Mesenchymal stem cell (in vitro differentiated cells and primary cell): ENCODE data around the gene CTH.

Source experiments
- DNase-seq: peaks from one replicate; pipeline ENCODE4 v3.0.0-alpha.2; 2013
- H2AFZ ChIP-seq: one replicate; pipeline ENCODE4 v1.6.1; 2013; ENCODE audit warnings: low read depth, mild to moderate bottlenecking, control low read depth, inconsistent platforms, low read length, moderate library complexity
- H2AK5ac ChIP-seq: 2 replicates; pipeline ENCODE4 v1.6.1; 2013; ENCODE audit warnings: low read length, moderate library complexity, mild to moderate bottlenecking, inconsistent platforms; ENCODE audit not compliant: severe bottlenecking
- H2BK120ac ChIP-seq: one replicate; pipeline ENCODE4 v1.6.1; 2013; ENCODE audit warnings: low read depth, mild to moderate bottlenecking, inconsistent platforms, low read length, moderate library complexity
- H2BK12ac ChIP-seq, 2 experiments: one replicate each; pipeline ENCODE4 v1.6.1; 2013; ENCODE audit warnings: inconsistent platforms in 2 of 2, low read length in 2 of 2, mild to moderate bottlenecking in 2 of 2, moderate library complexity in 2 of 2, control low read depth in 1 of 2
- H2BK15ac ChIP-seq: one replicate; pipeline ENCODE4 v1.6.1; 2013; ENCODE audit warnings: mild to moderate bottlenecking, low read depth, inconsistent platforms; ENCODE audit not compliant: poor library complexity, severe bottlenecking
- H2BK5ac ChIP-seq: 2 replicates; pipeline ENCODE4 v1.6.1; 2013; ENCODE audit warnings: low read depth, mild to moderate bottlenecking, low read length, control low read depth, inconsistent platforms; ENCODE audit not compliant: poor library complexity, severe bottlenecking
- H3K14ac ChIP-seq, 2 experiments: one replicate each; pipeline ENCODE4 v1.6.1; 2013; ENCODE audit warnings: inconsistent platforms in 2 of 2, low read length in 2 of 2, control low read depth in 1 of 2, mild to moderate bottlenecking in 1 of 2, moderate library complexity in 1 of 2
- H3K18ac ChIP-seq, 2 experiments: one replicate each; pipeline ENCODE4 v1.6.1; 2013; ENCODE audit warnings: inconsistent platforms in 2 of 2, low read length in 2 of 2, control low read depth in 1 of 2, low read depth in 1 of 2, mild to moderate bottlenecking in 1 of 2
- H3K23ac ChIP-seq, 2 experiments: one replicate each; pipeline ENCODE4 v1.6.1; 2013; ENCODE audit warnings: inconsistent platforms in 2 of 2, low read length in 2 of 2, mild to moderate bottlenecking in 2 of 2, moderate library complexity in 2 of 2, control low read depth in 1 of 2
- H3K27ac ChIP-seq: 2 replicates; pipeline ENCODE4 v1.5.1; 2013; ENCODE audit warnings: mild to moderate bottlenecking, moderate library complexity, low read length, control low read depth, inconsistent platforms; ENCODE audit not compliant: poor library complexity, severe bottlenecking
- H3K27me3 ChIP-seq, 2 experiments: 2 replicates each; pipeline versions ENCODE4 v1.6.1 to v1.7.0; 2013; ENCODE audit warnings: low read length in 2 of 2, mild to moderate bottlenecking in 2 of 2, moderate library complexity in 2 of 2, control low read depth in 1 of 2, inconsistent platforms in 1 of 2; ENCODE audit not compliant: control insufficient read depth in 1 of 2, insufficient read depth in 1 of 2
- H3K36me3 ChIP-seq, 2 experiments: 2 replicates each; pipeline versions ENCODE4 v1.6.1 to v1.7.0; 2013; ENCODE audit warnings: low read length in 2 of 2, control low read depth in 1 of 2, inconsistent platforms in 1 of 2, low read depth in 1 of 2, mild to moderate bottlenecking in 1 of 2; ENCODE audit not compliant: insufficient read depth in 2 of 2, control insufficient read depth in 1 of 2
- H3K4ac ChIP-seq, 2 experiments: one replicate each; pipeline ENCODE4 v1.6.1; 2013; ENCODE audit warnings: inconsistent platforms in 2 of 2, low read length in 2 of 2, mild to moderate bottlenecking in 2 of 2, moderate library complexity in 2 of 2, control low read depth in 1 of 2, low read depth in 1 of 2
- H3K4me1 ChIP-seq: 2 replicates; pipeline ENCODE4 v1.6.1; 2013; ENCODE audit warnings: low read depth, low read length, control low read depth; ENCODE audit not compliant: control insufficient read depth, insufficient read depth
- H3K4me2 ChIP-seq: 2 replicates; pipeline ENCODE4 v1.6.1; 2013; ENCODE audit warnings: low read length, mild to moderate bottlenecking, inconsistent platforms; ENCODE audit not compliant: poor library complexity, severe bottlenecking
- H3K4me3 ChIP-seq, 2 experiments: 2 replicates each; pipeline versions ENCODE4 v1.5.1 to v1.7.0; 2013; ENCODE audit warnings: low read length in 2 of 2, mild to moderate bottlenecking in 2 of 2, control low read depth in 1 of 2, low read depth in 1 of 2; ENCODE audit not compliant: insufficient read depth in 1 of 2
- H3K79me1 ChIP-seq: replicated peaks from 2 replicates; pipeline ENCODE4 v1.6.1; 2013; ENCODE audit warnings: mild to moderate bottlenecking, control low read depth, low read length, inconsistent platforms; ENCODE audit not compliant: poor library complexity, severe bottlenecking
- H3K9ac ChIP-seq: 2 replicates; pipeline ENCODE4 v1.7.0; 2013; ENCODE audit warnings: mild to moderate bottlenecking, low read length, moderate library complexity
- H3K9me3 ChIP-seq: 2 replicates; pipeline ENCODE4 v1.7.0; 2013; ENCODE audit warnings: mild to moderate bottlenecking, low read length; ENCODE audit not compliant: control insufficient read depth
- H4K8ac ChIP-seq: one replicate; pipeline ENCODE4 v1.6.1; 2013; ENCODE audit warnings: inconsistent platforms, mild to moderate bottlenecking, low read length, moderate library complexity
- H4K91ac ChIP-seq: one replicate; pipeline ENCODE4 v1.6.1; 2013; ENCODE audit warnings: mild to moderate bottlenecking, low read length, inconsistent platforms
- WGBS: methylation state at CpG from one replicate; pipeline ENCODE4 v1.1.7; 2013; ENCODE audit warnings: mixed read lengths; 5-methylcytosine and 5-hydroxymethylcytosine counted together

CTH gene

GRCh38 chr1:70431317-70431716 lies 20.2 kb downstream of the CTH start:
- Histone ChIP-seq H3K4me1 (peaks cover 6% of the 10 kb centered on the region), H3K36me3 (peaks cover 3 to 20% of the 10 kb centered on the region in 2 experiments), H3K4ac (no peak overlapping the region), H2BK5ac (no peak overlapping the region), H2BK12ac (no peak overlapping the region), H3K9ac (no peak overlapping the region), H3K18ac (no peak overlapping the region), H2BK120ac (no peak overlapping the region), H3K27ac (no peak overlapping the region), H3K9me3 (no peaks in the 10 kb centered on the region), H3K4me2 (no peak overlapping the region), H2AK5ac (no peak overlapping the region), H2AFZ (no peak overlapping the region), H4K91ac (no peak overlapping the region), H4K8ac (no peak overlapping the region), H3K23ac (no peak overlapping the region), H3K27me3 (no peaks in the 10 kb centered on the region), H2BK15ac (no peak overlapping the region), H3K79me1 (no peaks in the 10 kb centered on the region), H3K4me3 (no peak overlapping the region), H3K14ac (no peak overlapping the region)
- no peak for DNase-seq
- WGBS = no CpG with 5 or more reads among the region's 2 CpGs

GRCh38 chr1:70431874-70432273 lies 20.8 kb downstream of the CTH start:
- Histone ChIP-seq H3K4me3 (no peak overlapping the region), H3K4me2 (no peak overlapping the region), H3K36me3 (peaks cover 3 to 20% of the 10 kb centered on the region in 2 experiments), H3K18ac (no peak overlapping the region), H2BK5ac (no peak overlapping the region), H2BK15ac (no peak overlapping the region), H3K9me3 (no peaks in the 10 kb centered on the region), H4K91ac (no peak overlapping the region), H4K8ac (no peak overlapping the region), H3K4me1 (peaks cover 6% of the 10 kb centered on the region), H3K27me3 (no peaks in the 10 kb centered on the region), H3K79me1 (no peaks in the 10 kb centered on the region), H3K9ac (no peak overlapping the region), H3K4ac (no peak overlapping the region), H2AK5ac (no peak overlapping the region), H3K14ac (no peak overlapping the region), H3K27ac (no peak overlapping the region), H2BK120ac (no peak overlapping the region), H2AFZ (no peak overlapping the region), H2BK12ac (no peak overlapping the region), H3K23ac (no peak overlapping the region)
- DNase-seq = no peak
- 93% methylated on average over 3 of the region's 3 CpGs for WGBS

- Histone ChIP-seq H4K8ac (no peak overlapping the region), H3K4me3 (no peak overlapping the region), H2BK15ac (no peak overlapping the region), H3K18ac (no peak overlapping the region), H2BK120ac (no peak overlapping the region), H3K4me1 (peaks cover 3% of the 10 kb centered on the region), H3K14ac (no peak overlapping the region), H2AK5ac (no peak overlapping the region), H2BK5ac (no peak overlapping the region), H4K91ac (no peak overlapping the region), H3K27ac (no peak overlapping the region), H3K4ac (no peak overlapping the region), H3K9me3 (no peaks in the 10 kb centered on the region), H2BK12ac (no peak overlapping the region), H3K79me1 (no peaks in the 10 kb centered on the region), H3K23ac (no peak overlapping the region), H2AFZ (no peak overlapping the region), H3K27me3 (no peaks in the 10 kb centered on the region), H3K9ac (no peak overlapping the region), H3K36me3 (peaks cover 3 to 20% of the 10 kb centered on the region in 2 experiments), H3K4me2 (no peak overlapping the region)
- DNase-seq = no peak
- 100% methylated on average over 1 of the region's 1 CpG for WGBS
Observed at GRCh38 chr1:70434253-70434859, 23.3 kb downstream of the CTH start.

GRCh38 chr1:70436622-70437251 lies 25.7 kb downstream of the CTH start:
- no peak overlapping the region for H4K91ac ChIP-seq
- 75% methylated on average over 5 of the region's 6 CpGs for WGBS
- H3K18ac ChIP-seq = no peak overlapping the region
- H4K8ac ChIP-seq = no peak overlapping the region
- no peak overlapping the region for H2BK12ac ChIP-seq
- no peak overlapping the region for H3K4me3 ChIP-seq
- H3K4me1 ChIP-seq = peaks cover 3% of the 10 kb centered on the region
- no peaks in the 10 kb centered on the region for H3K9me3 ChIP-seq
- no peak overlapping the region for H2BK15ac ChIP-seq
- H2AK5ac ChIP-seq = no peak overlapping the region
- no peak overlapping the region for H3K4ac ChIP-seq
- H3K9ac ChIP-seq = peak overlapping the region; percentile 33
- H2AFZ ChIP-seq = no peak overlapping the region
- H3K14ac ChIP-seq = no peak overlapping the region
- no peaks in the 10 kb centered on the region for H3K79me1 ChIP-seq
- H2BK5ac ChIP-seq = no peak overlapping the region
- peaks cover 0 to 20% of the 10 kb centered on the region in 2 experiments for H3K36me3 ChIP-seq
- no peak overlapping the region for H3K23ac ChIP-seq
- DNase-seq = peak; percentile 59
- H3K27ac ChIP-seq = no peak overlapping the region
- H2BK120ac ChIP-seq = no peak overlapping the region
- no peaks in the 10 kb centered on the region for H3K27me3 ChIP-seq
- H3K4me2 ChIP-seq = no peak overlapping the region
